Measurements from ENCODE around the gene FMN1.

Gene FMN1

DNA sequence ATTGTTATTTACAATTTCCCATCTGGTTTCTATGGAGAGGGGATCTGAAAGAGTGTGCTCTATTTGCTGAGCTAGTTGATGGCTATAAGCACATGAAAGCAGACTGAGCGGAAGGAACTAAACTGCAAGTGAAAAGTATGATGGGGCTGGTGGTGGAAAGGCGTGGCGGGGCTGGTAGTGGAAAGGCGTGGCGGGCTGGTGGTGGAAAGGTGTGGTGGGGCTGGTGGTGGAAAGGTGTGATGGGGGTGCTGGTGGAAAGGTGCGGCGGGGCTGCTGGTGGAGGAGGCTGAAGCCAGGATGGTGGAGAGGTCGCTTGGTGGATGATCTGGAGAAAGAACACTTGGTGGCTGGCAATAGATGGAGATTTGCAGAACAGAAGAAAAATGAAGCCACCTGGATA lies 136.7 kb downstream of the FMN1 start:
- no peaks in the 10 kb centered on the region for H3K4me1 ChIP-seq (ENCODE audit: low read depth, poor library complexity, severe bottlenecking)
- H3K27me3 ChIP-seq (ENCODE audit: insufficient read depth, low read depth): no peaks in the 10 kb centered on the region
- H3K9ac ChIP-seq: no peak overlapping the region
- TF ChIP-seq, protein P1, sequence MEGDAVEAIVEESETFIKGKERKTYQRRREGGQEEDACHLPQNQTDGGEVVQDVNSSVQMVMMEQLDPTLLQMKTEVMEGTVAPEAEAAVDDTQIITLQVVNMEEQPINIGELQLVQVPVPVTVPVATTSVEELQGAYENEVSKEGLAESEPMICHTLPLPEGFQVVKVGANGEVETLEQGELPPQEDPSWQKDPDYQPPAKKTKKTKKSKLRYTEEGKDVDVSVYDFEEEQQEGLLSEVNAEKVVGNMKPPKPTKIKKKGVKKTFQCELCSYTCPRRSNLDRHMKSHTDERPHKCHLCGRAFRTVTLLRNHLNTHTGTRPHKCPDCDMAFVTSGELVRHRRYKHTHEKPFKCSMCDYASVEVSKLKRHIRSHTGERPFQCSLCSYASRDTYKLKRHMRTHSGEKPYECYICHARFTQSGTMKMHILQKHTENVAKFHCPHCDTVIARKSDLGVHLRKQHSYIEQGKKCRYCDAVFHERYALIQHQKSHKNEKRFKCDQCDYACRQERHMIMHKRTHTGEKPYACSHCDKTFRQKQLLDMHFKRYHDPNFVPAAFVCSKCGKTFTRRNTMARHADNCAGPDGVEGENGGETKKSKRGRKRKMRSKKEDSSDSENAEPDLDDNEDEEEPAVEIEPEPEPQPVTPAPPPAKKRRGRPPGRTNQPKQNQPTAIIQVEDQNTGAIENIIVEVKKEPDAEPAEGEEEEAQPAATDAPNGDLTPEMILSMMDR (conservative IDR thresholded peaks at IDR 0.05; ENCODE audit: low read depth, low read length): no peak
- H3K4me2 ChIP-seq: no peak overlapping the region
- no peaks in the 10 kb centered on the region; the same call in 1 of the 2 replicates for H3K79me2 ChIP-seq (ENCODE audit: insufficient read depth, low read depth)
- H3K4me3 ChIP-seq (IDR thresholded peaks at IDR 0.05; ENCODE audit: insufficient read depth, low read depth, low read length): no peak overlapping the region
- no peaks in the 10 kb centered on the region for H3K36me3 ChIP-seq (ENCODE audit: insufficient read depth)
- H3K27ac ChIP-seq: no peak overlapping the region
- no peak overlapping the region for H2AFZ ChIP-seq (ENCODE audit: low read depth)
- H4K20me1 ChIP-seq (ENCODE audit: insufficient read depth): no peaks in the 10 kb centered on the region

DNA sequence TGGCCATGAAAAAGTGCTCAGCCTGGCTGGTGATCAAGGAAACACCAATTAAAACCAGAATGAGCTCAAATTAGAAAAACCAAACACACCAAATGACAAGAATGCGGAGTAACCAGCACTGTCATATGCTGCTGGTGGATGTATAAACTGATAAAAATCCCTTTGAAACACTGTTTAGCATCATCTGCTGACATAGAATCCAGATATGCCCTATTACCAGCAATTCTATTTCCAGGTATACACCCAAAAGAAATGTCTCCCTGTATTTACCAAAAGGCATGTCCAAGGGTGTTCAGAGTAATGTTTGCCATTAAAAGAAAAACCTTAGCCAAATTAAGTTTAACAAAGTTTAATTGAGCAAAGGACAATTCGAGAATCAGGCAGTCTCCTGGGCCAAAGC lies 138.6 kb downstream of the FMN1 start:
- Histone ChIP-seq H3K4me1 (ENCODE audit: low read depth, poor library complexity, severe bottlenecking) (no peaks in the 10 kb centered on the region), H4K20me1 (ENCODE audit: insufficient read depth) (no peaks in the 10 kb centered on the region), H3K79me2 (ENCODE audit: insufficient read depth, low read depth) (no peaks in the 10 kb centered on the region; the same call in 1 of the 2 replicates)

DNA sequence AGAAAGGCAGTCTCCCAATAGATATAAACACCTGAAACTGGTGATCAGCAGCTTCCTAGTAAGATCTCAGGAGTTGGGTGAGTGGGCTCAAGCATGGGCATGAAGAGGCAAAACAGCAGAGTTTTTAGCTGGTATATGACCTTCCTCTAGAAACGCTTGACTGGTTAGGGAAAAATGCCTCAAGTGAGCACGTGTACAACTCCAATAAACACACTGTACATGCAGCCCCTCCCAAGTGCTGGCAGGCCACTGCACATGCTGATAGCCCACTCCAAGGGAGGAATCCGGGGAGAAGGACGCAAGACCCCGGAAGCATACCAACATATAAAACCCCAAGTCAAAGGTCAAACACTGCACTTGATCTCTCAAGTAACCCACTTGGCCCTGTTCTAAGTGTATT lies 143.0 kb downstream of the FMN1 start:
- no peak overlapping the region for H3K9ac ChIP-seq
- H3K4me3 ChIP-seq (IDR thresholded peaks at IDR 0.05; ENCODE audit: insufficient read depth, low read depth, low read length): no peak overlapping the region
- no peak overlapping the region for H3K27ac ChIP-seq
- no peak overlapping the region for H2AFZ ChIP-seq (ENCODE audit: low read depth)
- peaks cover 18% of the 10 kb centered on the region for H3K4me1 ChIP-seq (ENCODE audit: low read depth, poor library complexity, severe bottlenecking)
- no peaks in the 10 kb centered on the region for H3K36me3 ChIP-seq (ENCODE audit: insufficient read depth)
- TF ChIP-seq, protein P1 (conservative IDR thresholded peaks at IDR 0.05; ENCODE audit: low read depth, low read length): no peak
- H3K79me2 ChIP-seq (ENCODE audit: insufficient read depth, low read depth): no peaks in the 10 kb centered on the region; the same call in 1 of the 2 replicates
- no peaks in the 10 kb centered on the region for H3K27me3 ChIP-seq (ENCODE audit: insufficient read depth, low read depth)
- H4K20me1 ChIP-seq (ENCODE audit: insufficient read depth): no peaks in the 10 kb centered on the region
- H3K4me2 ChIP-seq: no peak overlapping the region

More for the DNA sequence above, 138.6 kb downstream of the FMN1 start:
- no peak overlapping the region for H3K4me2 ChIP-seq
- TF ChIP-seq, protein P1 (conservative IDR thresholded peaks at IDR 0.05; ENCODE audit: low read depth, low read length): no peak
- no peak overlapping the region for H2AFZ ChIP-seq (ENCODE audit: low read depth)
- no peak overlapping the region for H3K27ac ChIP-seq
- H3K27me3 ChIP-seq (ENCODE audit: insufficient read depth, low read depth): no peaks in the 10 kb centered on the region
- no peak overlapping the region for H3K9ac ChIP-seq
- no peaks in the 10 kb centered on the region for H3K36me3 ChIP-seq (ENCODE audit: insufficient read depth)
- H3K4me3 ChIP-seq (IDR thresholded peaks at IDR 0.05; ENCODE audit: insufficient read depth, low read depth, low read length): no peak overlapping the region

DNA sequence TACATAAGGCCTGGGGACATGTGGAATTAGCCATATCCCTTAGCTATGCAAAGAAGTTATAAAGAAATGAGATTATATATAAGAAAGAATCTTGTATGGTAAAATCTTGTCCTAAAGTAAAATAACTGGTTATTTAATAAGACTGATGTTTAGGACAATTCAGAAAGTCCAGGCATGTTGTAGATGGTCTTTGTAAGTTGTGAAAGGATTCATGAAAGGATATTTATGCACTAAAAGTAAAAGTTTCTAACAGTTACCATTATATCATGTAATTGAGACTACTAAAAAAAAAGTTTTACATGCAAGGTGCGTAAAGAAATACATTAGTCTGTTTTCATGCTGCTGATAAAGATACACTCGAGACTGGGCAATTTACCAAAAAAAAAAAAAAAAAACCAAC lies 146.3 kb downstream of the FMN1 start:
- Histone ChIP-seq H3K4me3 (IDR thresholded peaks at IDR 0.05; ENCODE audit: insufficient read depth, low read depth, low read length) (no peak overlapping the region), H3K4me2 (no peak overlapping the region), H2AFZ (ENCODE audit: low read depth) (no peak overlapping the region), H3K27ac (no peak overlapping the region), H3K4me1 (ENCODE audit: low read depth, poor library complexity, severe bottlenecking) (peaks cover 32% of the 10 kb centered on the region), H3K36me3 (ENCODE audit: insufficient read depth) (no peaks in the 10 kb centered on the region), H3K9ac (no peak overlapping the region), H3K27me3 (ENCODE audit: insufficient read depth, low read depth) (no peaks in the 10 kb centered on the region), H4K20me1 (ENCODE audit: insufficient read depth) (no peaks in the 10 kb centered on the region), H3K79me2 (ENCODE audit: insufficient read depth, low read depth) (no peaks in the 10 kb centered on the region)
- TF ChIP-seq, protein P1 (conservative IDR thresholded peaks at IDR 0.05; ENCODE audit: low read depth, low read length): no peak
